ENCODE results near the gene PLK1. TPM values are rescaled to one million over a fixed set of nuclear protein-coding genes. Genes with fewer than 3 reads are reported as not detected.

The PLK1 gene
- total and polyA plus RNA-seq, 2 of the 13 experiments (the other 11 are each of a cell fraction or from before 2014, with no cell fraction given), result 71.5 to 76.3 TPM

- TF ChIP-seq, protein P1, sequence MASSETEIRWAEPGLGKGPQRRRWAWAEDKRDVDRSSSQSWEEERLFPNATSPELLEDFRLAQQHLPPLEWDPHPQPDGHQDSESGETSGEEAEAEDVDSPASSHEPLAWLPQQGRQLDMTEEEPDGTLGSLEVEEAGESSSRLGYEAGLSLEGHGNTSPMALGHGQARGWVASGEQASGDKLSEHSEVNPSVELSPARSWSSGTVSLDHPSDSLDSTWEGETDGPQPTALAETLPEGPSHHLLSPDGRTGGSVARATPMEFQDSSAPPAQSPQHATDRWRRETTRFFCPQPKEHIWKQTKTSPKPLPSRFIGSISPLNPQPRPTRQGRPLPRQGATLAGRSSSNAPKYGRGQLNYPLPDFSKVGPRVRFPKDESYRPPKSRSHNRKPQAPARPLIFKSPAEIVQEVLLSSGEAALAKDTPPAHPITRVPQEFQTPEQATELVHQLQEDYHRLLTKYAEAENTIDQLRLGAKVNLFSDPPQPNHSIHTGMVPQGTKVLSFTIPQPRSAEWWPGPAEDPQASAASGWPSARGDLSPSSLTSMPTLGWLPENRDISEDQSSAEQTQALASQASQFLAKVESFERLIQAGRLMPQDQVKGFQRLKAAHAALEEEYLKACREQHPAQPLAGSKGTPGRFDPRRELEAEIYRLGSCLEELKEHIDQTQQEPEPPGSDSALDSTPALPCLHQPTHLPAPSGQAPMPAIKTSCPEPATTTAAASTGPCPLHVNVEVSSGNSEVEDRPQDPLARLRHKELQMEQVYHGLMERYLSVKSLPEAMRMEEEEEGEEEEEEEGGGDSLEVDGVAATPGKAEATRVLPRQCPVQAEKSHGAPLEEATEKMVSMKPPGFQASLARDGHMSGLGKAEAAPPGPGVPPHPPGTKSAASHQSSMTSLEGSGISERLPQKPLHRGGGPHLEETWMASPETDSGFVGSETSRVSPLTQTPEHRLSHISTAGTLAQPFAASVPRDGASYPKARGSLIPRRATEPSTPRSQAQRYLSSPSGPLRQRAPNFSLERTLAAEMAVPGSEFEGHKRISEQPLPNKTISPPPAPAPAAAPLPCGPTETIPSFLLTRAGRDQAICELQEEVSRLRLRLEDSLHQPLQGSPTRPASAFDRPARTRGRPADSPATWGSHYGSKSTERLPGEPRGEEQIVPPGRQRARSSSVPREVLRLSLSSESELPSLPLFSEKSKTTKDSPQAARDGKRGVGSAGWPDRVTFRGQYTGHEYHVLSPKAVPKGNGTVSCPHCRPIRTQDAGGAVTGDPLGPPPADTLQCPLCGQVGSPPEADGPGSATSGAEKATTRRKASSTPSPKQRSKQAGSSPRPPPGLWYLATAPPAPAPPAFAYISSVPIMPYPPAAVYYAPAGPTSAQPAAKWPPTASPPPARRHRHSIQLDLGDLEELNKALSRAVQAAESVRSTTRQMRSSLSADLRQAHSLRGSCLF (CRISPR knock-in tag; IDR thresholded peaks at IDR 0.05; ENCODE audit: borderline replicate concordance), result peak; percentile 95; the same call in 1 of the 2 replicates
- peak; percentile 95; the same call in 1 of the 2 replicates for TF ChIP-seq ZNF552 (CRISPR knock-in tag; IDR thresholded peaks at IDR 0.05; ENCODE audit: borderline replicate concordance)
- TF ChIP-seq ZSCAN29 (CRISPR knock-in tag; conservative IDR thresholded peaks at IDR 0.05), result peak; percentile 88
- TF ChIP-seq WIZ (CRISPR knock-in tag; IDR thresholded peaks at IDR 0.05), result peak; percentile 74; the same call in 1 of the 2 replicates
- peak; percentile 61; the same call in 1 of the 2 replicates for TF ChIP-seq HES4 (CRISPR knock-in tag; IDR thresholded peaks at IDR 0.05; ENCODE audit: borderline replicate concordance)
- peak; percentile 99 for TF ChIP-seq SATB2 (CRISPR knock-in tag; IDR thresholded peaks at IDR 0.05)
- TF ChIP-seq ZNF451 (CRISPR knock-in tag; IDR thresholded peaks at IDR 0.05), result 0 out of 2 replicates have a peak, but pooled peaks have one; percentile 59
- TF ChIP-seq, protein P2, sequence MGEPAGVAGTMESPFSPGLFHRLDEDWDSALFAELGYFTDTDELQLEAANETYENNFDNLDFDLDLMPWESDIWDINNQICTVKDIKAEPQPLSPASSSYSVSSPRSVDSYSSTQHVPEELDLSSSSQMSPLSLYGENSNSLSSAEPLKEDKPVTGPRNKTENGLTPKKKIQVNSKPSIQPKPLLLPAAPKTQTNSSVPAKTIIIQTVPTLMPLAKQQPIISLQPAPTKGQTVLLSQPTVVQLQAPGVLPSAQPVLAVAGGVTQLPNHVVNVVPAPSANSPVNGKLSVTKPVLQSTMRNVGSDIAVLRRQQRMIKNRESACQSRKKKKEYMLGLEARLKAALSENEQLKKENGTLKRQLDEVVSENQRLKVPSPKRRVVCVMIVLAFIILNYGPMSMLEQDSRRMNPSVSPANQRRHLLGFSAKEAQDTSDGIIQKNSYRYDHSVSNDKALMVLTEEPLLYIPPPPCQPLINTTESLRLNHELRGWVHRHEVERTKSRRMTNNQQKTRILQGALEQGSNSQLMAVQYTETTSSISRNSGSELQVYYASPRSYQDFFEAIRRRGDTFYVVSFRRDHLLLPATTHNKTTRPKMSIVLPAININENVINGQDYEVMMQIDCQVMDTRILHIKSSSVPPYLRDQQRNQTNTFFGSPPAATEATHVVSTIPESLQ (CRISPR knock-in tag; conservative IDR thresholded peaks at IDR 0.05), result no peak
- peak; percentile 88 for TF ChIP-seq HCFC1 (IDR thresholded peaks at IDR 0.05; ENCODE audit: low read depth, low read length)
- TF ChIP-seq CAMTA2 (CRISPR knock-in tag; IDR thresholded peaks at IDR 0.05; ENCODE audit: borderline replicate concordance), result peak; percentile 99
- peak; percentile 97 for TF ChIP-seq ZNF574 (CRISPR knock-in tag; IDR thresholded peaks at IDR 0.05)
- peak; percentile 99 for TF ChIP-seq ZNF713 (CRISPR knock-in tag; IDR thresholded peaks at IDR 0.05)
- TF ChIP-seq ZNF781 (CRISPR knock-in tag; IDR thresholded peaks at IDR 0.05; ENCODE audit: borderline replicate concordance, not compliant biosample characterization), result peak; percentile 99
- peak; percentile 93 for TF ChIP-seq JARID2 (CRISPR knock-in tag; IDR thresholded peaks at IDR 0.05; ENCODE audit: insufficient replicate concordance)
- TF ChIP-seq HOXA5 (CRISPR knock-in tag; IDR thresholded peaks at IDR 0.05), result peak; percentile 98
- TF ChIP-seq ZBTB7A (CRISPR knock-in tag; IDR thresholded peaks at IDR 0.05), result peak; percentile 48
- TF ChIP-seq KDM5A (IDR thresholded peaks at IDR 0.05; ENCODE audit: borderline replicate concordance, low read length), result peak; percentile 92
- TF ChIP-seq GZF1 (CRISPR knock-in tag; IDR thresholded peaks at IDR 0.05), result peak; percentile 45; the same call in 1 of the 2 replicates
- TF ChIP-seq SMAD9 (CRISPR knock-in tag; IDR thresholded peaks at IDR 0.05), result peak; percentile 60; the same call in 1 of the 2 replicates
Measured at GRCh38 chr16:23640931-23641765, 37.5 kb upstream of the PLK1 start, which contains the start of the genes DCTN5 and PALB2 (continued).

All from HepG2 (cell line).